Measurements from ENCODE around the gene ARHGAP8. TPM values are rescaled to one million over a fixed set of nuclear protein-coding genes. Genes with fewer than 3 reads are reported as not detected.

The ARHGAP8 gene
- total and polyA plus RNA-seq, 4 donors: 1.4 to 3.0 TPM; not detected in 2

- ATAC-seq (ENCODE audit: low FRiP score) (no peak), DNase-seq (no peak)
- Histone ChIP-seq H3K9me3 (ENCODE audit: control insufficient read depth, low read length) (no peaks in the 10 kb centered on the region), H3K27ac (ENCODE audit: low read depth in 1 of 2, low read length in 2 of 2) (no peak overlapping the region), H3K36me3 (ENCODE audit: control insufficient read depth in 1 of 2, insufficient read depth in 2 of 2, low read length in 1 of 2) (no peaks in the 10 kb centered on the region), H3K27me3 (ENCODE audit: control insufficient read depth in 1 of 2, insufficient read depth in 2 of 2, low read length in 1 of 2) (no peaks in the 10 kb centered on the region), H3K4me1 (ENCODE audit: control insufficient read depth in 1 of 2, insufficient read depth in 2 of 2, low read length in 2 of 2) (no peaks in the 10 kb centered on the region), H3K4me3 (ENCODE audit: low read length in 2 of 2) (no peak overlapping the region)
- intact Hi-C loops (cut with DNase I): no loop called here
- WGBS, 2 donors: 76 to 85% methylated on average over 2 of the region's 2 CpGs
Observed at GRCh38 chr22:44722611-44723010, 29.8 kb upstream of the ARHGAP8 start.

- 95 to 96% methylated on average over 2 of the region's 2 CpGs for WGBS, 2 donors
- DNase-seq (no peak), ATAC-seq (ENCODE audit: low FRiP score) (no peak)
- intact Hi-C loops (cut with DNase I): no loop called here
- Histone ChIP-seq H3K36me3 (ENCODE audit: control insufficient read depth in 1 of 2, insufficient read depth in 2 of 2, low read length in 1 of 2) (no peaks in the 10 kb centered on the region), H3K4me3 (ENCODE audit: low read length in 2 of 2) (no peak overlapping the region), H3K4me1 (ENCODE audit: control insufficient read depth in 1 of 2, insufficient read depth in 2 of 2, low read length in 2 of 2) (no peaks in the 10 kb centered on the region), H3K27ac (ENCODE audit: low read depth in 1 of 2, low read length in 2 of 2) (no peak overlapping the region), H3K9me3 (ENCODE audit: control insufficient read depth, low read length) (no peaks in the 10 kb centered on the region), H3K27me3 (ENCODE audit: control insufficient read depth in 1 of 2, insufficient read depth in 2 of 2, low read length in 1 of 2) (no peaks in the 10 kb centered on the region)
Observed at GRCh38 chr22:44723801-44724200, 28.6 kb upstream of the ARHGAP8 start.

GRCh38 chr22:44724416-44724815 is 28.0 kb upstream of the ARHGAP8 start:
- intact Hi-C loops (cut with DNase I): no loop called here

GRCh38 chr22:44724859-44725258 is 27.5 kb upstream of the ARHGAP8 start:
- Histone ChIP-seq H3K4me1 (ENCODE audit: control insufficient read depth in 1 of 2, insufficient read depth in 2 of 2, low read length in 2 of 2) (no peaks in the 10 kb centered on the region), H3K27me3 (ENCODE audit: control insufficient read depth in 1 of 2, insufficient read depth in 2 of 2, low read length in 1 of 2) (no peaks in the 10 kb centered on the region), H3K4me3 (ENCODE audit: low read length in 2 of 2) (no peak overlapping the region), H3K9me3 (ENCODE audit: control insufficient read depth, low read length) (no peaks in the 10 kb centered on the region), H3K27ac (ENCODE audit: low read depth in 1 of 2, low read length in 2 of 2) (no peak overlapping the region), H3K36me3 (ENCODE audit: control insufficient read depth in 1 of 2, insufficient read depth in 2 of 2, low read length in 1 of 2) (no peaks in the 10 kb centered on the region)
- no peak for DNase-seq
- 87 to 88% methylated on average over 8 of the region's 8 CpGs for WGBS, 2 donors
- intact Hi-C loops (cut with DNase I): no loop called here
- no peak for ATAC-seq (ENCODE audit: low FRiP score)

More at GRCh38 chr22:44724416-44724815, 28.0 kb upstream of the ARHGAP8 start:
- no peaks in the 10 kb centered on the region for H3K27me3 ChIP-seq (ENCODE audit: control insufficient read depth in 1 of 2, insufficient read depth in 2 of 2, low read length in 1 of 2)
- no peak for ATAC-seq (ENCODE audit: low FRiP score)
- H3K4me3 ChIP-seq (ENCODE audit: low read length in 2 of 2): no peak overlapping the region
- no peaks in the 10 kb centered on the region for H3K4me1 ChIP-seq (ENCODE audit: control insufficient read depth in 1 of 2, insufficient read depth in 2 of 2, low read length in 2 of 2)
- 89 to 90% methylated on average over 6 of the region's 6 CpGs for WGBS, 2 donors
- no peak overlapping the region for H3K27ac ChIP-seq (ENCODE audit: low read depth in 1 of 2, low read length in 2 of 2)
- H3K36me3 ChIP-seq (ENCODE audit: control insufficient read depth in 1 of 2, insufficient read depth in 2 of 2, low read length in 1 of 2): no peaks in the 10 kb centered on the region
- DNase-seq: no peak
- no peaks in the 10 kb centered on the region for H3K9me3 ChIP-seq (ENCODE audit: control insufficient read depth, low read length)

- H3K9me3 ChIP-seq (ENCODE audit: control insufficient read depth, low read length): no peaks in the 10 kb centered on the region
- H3K27me3 ChIP-seq (ENCODE audit: control insufficient read depth in 1 of 2, insufficient read depth in 2 of 2, low read length in 1 of 2): no peaks in the 10 kb centered on the region
- intact Hi-C loops (cut with DNase I): no loop called here
- H3K4me1 ChIP-seq (ENCODE audit: control insufficient read depth in 1 of 2, insufficient read depth in 2 of 2, low read length in 2 of 2): no peaks in the 10 kb centered on the region
- no peaks in the 10 kb centered on the region for H3K36me3 ChIP-seq (ENCODE audit: control insufficient read depth in 1 of 2, insufficient read depth in 2 of 2, low read length in 1 of 2)
- no peak overlapping the region for H3K27ac ChIP-seq (ENCODE audit: low read depth in 1 of 2, low read length in 2 of 2)
- WGBS, 2 donors: 93 to 95% methylated on average over 11 of the region's 11 CpGs
- no peak overlapping the region for H3K4me3 ChIP-seq (ENCODE audit: low read length in 2 of 2)
- DNase-seq: no peak
- no peak for ATAC-seq (ENCODE audit: low FRiP score)
Observed at GRCh38 chr22:44726439-44726838, 25.9 kb upstream of the ARHGAP8 start.

GRCh38 chr22:44727148-44727547 is 25.2 kb upstream of the ARHGAP8 start:
- intact Hi-C loops (cut with DNase I): no loop called here
- Histone ChIP-seq H3K27me3 (ENCODE audit: control insufficient read depth in 1 of 2, insufficient read depth in 2 of 2, low read length in 1 of 2) (no peaks in the 10 kb centered on the region), H3K36me3 (ENCODE audit: control insufficient read depth in 1 of 2, insufficient read depth in 2 of 2, low read length in 1 of 2) (no peaks in the 10 kb centered on the region), H3K27ac (ENCODE audit: low read depth in 1 of 2, low read length in 2 of 2) (no peak overlapping the region), H3K9me3 (ENCODE audit: control insufficient read depth, low read length) (no peaks in the 10 kb centered on the region), H3K4me1 (ENCODE audit: control insufficient read depth in 1 of 2, insufficient read depth in 2 of 2, low read length in 2 of 2) (no peaks in the 10 kb centered on the region), H3K4me3 (ENCODE audit: low read length in 2 of 2) (no peak overlapping the region)
- WGBS, 2 donors: 96 to 98% methylated on average over 21 of the region's 21 CpGs
- no peak for ATAC-seq (ENCODE audit: low FRiP score)
- no peak for DNase-seq

GRCh38 chr22:44727709-44728108 is 24.7 kb upstream of the ARHGAP8 start:
- H3K9me3 ChIP-seq (ENCODE audit: control insufficient read depth, low read length): no peaks in the 10 kb centered on the region
- no peaks in the 10 kb centered on the region for H3K4me1 ChIP-seq (ENCODE audit: control insufficient read depth in 1 of 2, insufficient read depth in 2 of 2, low read length in 2 of 2)
- no peak overlapping the region for H3K4me3 ChIP-seq (ENCODE audit: low read length in 2 of 2)
- H3K27me3 ChIP-seq (ENCODE audit: control insufficient read depth in 1 of 2, insufficient read depth in 2 of 2, low read length in 1 of 2): no peaks in the 10 kb centered on the region
- H3K27ac ChIP-seq (ENCODE audit: low read depth in 1 of 2, low read length in 2 of 2): no peak overlapping the region
- WGBS, 2 donors: 93 to 95% methylated on average over 12 to 13 of the region's 13 CpGs
- H3K36me3 ChIP-seq (ENCODE audit: control insufficient read depth in 1 of 2, insufficient read depth in 2 of 2, low read length in 1 of 2): no peaks in the 10 kb centered on the region
- intact Hi-C loops (cut with DNase I): no loop called here
- DNase-seq: no peak
- no peak for ATAC-seq (ENCODE audit: low FRiP score)

- DNase-seq: no peak
- ATAC-seq (ENCODE audit: low FRiP score): peak; percentile 19
- H3K4me3 ChIP-seq (ENCODE audit: low read length in 2 of 2): no peak overlapping the region
- H3K9me3 ChIP-seq (ENCODE audit: control insufficient read depth, low read length): no peaks in the 10 kb centered on the region
- no peaks in the 10 kb centered on the region for H3K4me1 ChIP-seq (ENCODE audit: control insufficient read depth in 1 of 2, insufficient read depth in 2 of 2, low read length in 2 of 2)
- WGBS, 2 donors: 82 to 84% methylated on average over 21 of the region's 21 CpGs
- no peak overlapping the region for H3K27ac ChIP-seq (ENCODE audit: low read depth in 1 of 2, low read length in 2 of 2)
- intact Hi-C loops (cut with DNase I): no loop called here
- H3K36me3 ChIP-seq (ENCODE audit: control insufficient read depth in 1 of 2, insufficient read depth in 2 of 2, low read length in 1 of 2): no peaks in the 10 kb centered on the region
- H3K27me3 ChIP-seq (ENCODE audit: control insufficient read depth in 1 of 2, insufficient read depth in 2 of 2, low read length in 1 of 2): no peaks in the 10 kb centered on the region
Observed at GRCh38 chr22:44728761-44729324, 23.5 kb upstream of the ARHGAP8 start.

- Histone ChIP-seq H3K27ac (ENCODE audit: low read depth in 1 of 2, low read length in 2 of 2) (no peak overlapping the region), H3K9me3 (ENCODE audit: control insufficient read depth, low read length) (no peaks in the 10 kb centered on the region), H3K4me3 (ENCODE audit: low read length in 2 of 2) (no peak overlapping the region), H3K27me3 (ENCODE audit: control insufficient read depth in 1 of 2, insufficient read depth in 2 of 2, low read length in 1 of 2) (no peaks in the 10 kb centered on the region), H3K4me1 (ENCODE audit: control insufficient read depth in 1 of 2, insufficient read depth in 2 of 2, low read length in 2 of 2) (no peaks in the 10 kb centered on the region), H3K36me3 (ENCODE audit: control insufficient read depth in 1 of 2, insufficient read depth in 2 of 2, low read length in 1 of 2) (no peaks in the 10 kb centered on the region)
- ATAC-seq (ENCODE audit: low FRiP score) (peak; percentile 39), DNase-seq (no peak)
- intact Hi-C loops (cut with DNase I): no loop called here
- 39 to 42% methylated on average over 39 of the region's 39 CpGs for WGBS, 2 donors
Observed at GRCh38 chr22:44729391-44730021, 22.9 kb upstream of the ARHGAP8 start.
